T-helper 1 cell treated with Interleukin-12 subunit alpha and Interleukin-12 subunit beta and Interleukin-4 antibody, amounts not matched to agents 30 ng/mL and 1 ng/mL, for 36 hours (primary cell): ENCODE measurements around the gene CCDC15. TPM values are rescaled to one million over a fixed set of nuclear protein-coding genes. Genes with fewer than 3 reads are reported as not detected.

Experiments
- intact Hi-C: fragments of 100-400 bp; cut with micrococcal nuclease; formaldehyde crosslinking; loops from one replicate; pipeline ENCODE4 v1.15.1; 2024
- total RNA-seq: library from RNA; stranded (reverse); gene quantifications from 2 replicates; pipeline ENCODE4 v1.2.3, GENCODE V29; 2022

Gene CCDC15
- total RNA-seq, 1 donor from 2014 or later = 3.9 TPM

GRCh38 chr11:125062218-125062930, 108.4 kb downstream of the CCDC15 start:
- intact Hi-C loops = no loop called here

- intact Hi-C loops = loop anchor here (1.0 kb wide), 2 partner anchors 48 to 109 kb away; partner anchors contain the start of genes CCDC15 and TMEM218
Observed at GRCh38 chr11:125062931-125063428, 109.0 kb downstream of the CCDC15 start, which contains the start of gene SLC37A2. Gene SLC37A2, plus strand, starts transcription at chr11:125063305. Its CDS starts 63 bp downstream, at chr11:125063368.

GRCh38 chr11:125063429-125064043, 109.5 kb downstream of the CCDC15 start:
- intact Hi-C loops = loop anchor here (1.0 kb wide), 2 partner anchors 48 to 109 kb away; partner anchors contain the start of genes CCDC15 and TMEM218

- intact Hi-C loops = no loop called here
Observed at GRCh38 chr11:125064070-125064469, 110.1 kb downstream of the CCDC15 start.

- intact Hi-C loops = no loop called here
Observed at GRCh38 chr11:125068368-125068767, 114.4 kb downstream of the CCDC15 start.

GRCh38 chr11:125069008-125069407, 115.0 kb downstream of the CCDC15 start:
- intact Hi-C loops = no loop called here

- intact Hi-C loops = no loop called here
Observed at GRCh38 chr11:125069796-125070195, 115.8 kb downstream of the CCDC15 start.

GRCh38 chr11:125070699-125071254, 116.8 kb downstream of the CCDC15 start:
- intact Hi-C loops = no loop called here

- intact Hi-C loops = no loop called here
Observed at GRCh38 chr11:125071435-125071834, 117.4 kb downstream of the CCDC15 start.

GRCh38 chr11:125071846-125072217, 117.8 kb downstream of the CCDC15 start:
- intact Hi-C loops = no loop called here

GRCh38 chr11:125072218-125072960, 118.4 kb downstream of the CCDC15 start:
- intact Hi-C loops = no loop called here

- intact Hi-C loops = no loop called here
Observed at GRCh38 chr11:125072961-125073590, 119.1 kb downstream of the CCDC15 start.

- intact Hi-C loops = no loop called here
Observed at GRCh38 chr11:125073616-125074483, 119.8 kb downstream of the CCDC15 start.

- intact Hi-C loops = no loop called here
Observed at GRCh38 chr11:125074511-125075241, 120.7 kb downstream of the CCDC15 start.

- intact Hi-C loops = no loop called here
Observed at GRCh38 chr11:125075242-125075625, 121.2 kb downstream of the CCDC15 start.

- intact Hi-C loops = no loop called here
Observed at GRCh38 chr11:125075900-125076317, 121.9 kb downstream of the CCDC15 start.

- intact Hi-C loops = no loop called here
Observed at GRCh38 chr11:125076378-125076945, 122.5 kb downstream of the CCDC15 start.

GRCh38 chr11:125078016-125078415, 124.0 kb downstream of the CCDC15 start:
- intact Hi-C loops = no loop called here
